Kasumi-1 (cell line): Measurements from ENCODE around the gene AOAH.

Experiments
- DNase-seq, 2 experiments: peaks; one replicate each; lab custom pipeline; 2025; lab: John Stamatoyannopoulos, UW

AOAH gene

GRCh38 chr7:36723951-36724664 lies at the start of gene AOAH:
Gene AOAH, minus strand, starts transcription at chr7:36724494. Its CDS starts 346 bp downstream, at chr7:36724148.
- peak; percentile 98 to 99 for DNase-seq

- no peak for DNase-seq
Observed at GRCh38 chr7:36766451-36766850, 42.2 kb upstream of the AOAH start.

- peak in 1 of 2 experiments; percentile 9 for DNase-seq
Observed at GRCh38 chr7:36765605-36766004, 41.3 kb upstream of the AOAH start.

GRCh38 chr7:36764929-36765328 lies 40.6 kb upstream of the AOAH start:
- no peak for DNase-seq

GRCh38 chr7:36763132-36763816 lies 39.0 kb upstream of the AOAH start:
- DNase-seq, result no peak

GRCh38 chr7:36762394-36762793 lies 38.1 kb upstream of the AOAH start:
- no peak for DNase-seq

- no peak for DNase-seq
Observed at GRCh38 chr7:36761835-36762234, 37.5 kb upstream of the AOAH start.

GRCh38 chr7:36760856-36761762 lies 36.8 kb upstream of the AOAH start:
- no peak for DNase-seq

- DNase-seq, result no peak
Observed at GRCh38 chr7:36758879-36759278, 34.6 kb upstream of the AOAH start.

- no peak for DNase-seq
Observed at GRCh38 chr7:36755484-36755883, 31.2 kb upstream of the AOAH start.

- DNase-seq, result no peak
Observed at GRCh38 chr7:36752026-36752711, 27.9 kb upstream of the AOAH start.

- no peak for DNase-seq
Observed at GRCh38 chr7:36750451-36750850, 26.2 kb upstream of the AOAH start.

GRCh38 chr7:36749282-36749960 lies 25.1 kb upstream of the AOAH start:
- DNase-seq, result peak; percentile 74 to 81

- DNase-seq, result no peak
Observed at GRCh38 chr7:36748017-36748487, 23.8 kb upstream of the AOAH start.

- no peak for DNase-seq
Observed at GRCh38 chr7:36747280-36748016, 23.2 kb upstream of the AOAH start.

- peak; percentile 45 for DNase-seq
Observed at GRCh38 chr7:36746347-36746746, 22.1 kb upstream of the AOAH start.

- DNase-seq, result peak; percentile 84 to 85
Observed at GRCh38 chr7:36742911-36743775, 18.8 kb upstream of the AOAH start.

- DNase-seq, result no peak
Observed at GRCh38 chr7:36741866-36742265, 17.6 kb upstream of the AOAH start.

- DNase-seq, result no peak
Observed at GRCh38 chr7:36739351-36739750, 15.1 kb upstream of the AOAH start.

GRCh38 chr7:36736899-36737211 lies 12.6 kb upstream of the AOAH start:
- peak; percentile 75 to 86 for DNase-seq
